Measurements from ENCODE around the gene RPS3.

GRCh38 chr11:75388386-75389275 is 10.7 kb upstream of the RPS3 start:
- TF ChIP-seq ATF3 (IDR thresholded peaks at IDR 0.05) (no peak), SP1 (IDR thresholded peaks at IDR 0.05; ENCODE audit: low read depth) (no peak), POLR2A (IDR thresholded peaks at IDR 0.05; ENCODE audit: borderline replicate concordance, extremely low read depth, insufficient read depth, insufficient read length) (no peak), EZH2phosphoT487 (IDR thresholded peaks at IDR 0.05; ENCODE audit: borderline replicate concordance) (no peak), CTCF (IDR thresholded peaks at IDR 0.05 in 2 of 3, conservative IDR thresholded peaks at IDR 0.05 in 1 of 3; ENCODE audit: borderline replicate concordance in 1 of 3, insufficient read depth in 1 of 3, low read depth in 2 of 3, low read length in 2 of 3) (peak; percentile 77 to 89 (median 88)), TCF7L2 (IDR thresholded peaks at IDR 0.05; ENCODE audit: borderline replicate concordance, extremely low read depth, insufficient read depth, insufficient read length) (no peak), REST (IDR thresholded peaks at IDR 0.05; ENCODE audit: low read depth) (no peak), SIN3A (IDR thresholded peaks at IDR 0.05; ENCODE audit: low read depth) (no peak), MAX (IDR thresholded peaks at IDR 0.05) (peak; percentile 34; the same call in 1 of the 2 replicates), POLR2AphosphoS5 (IDR thresholded peaks at IDR 0.05; ENCODE audit: low read depth, low read length) (no peak), EGR1 (IDR thresholded peaks at IDR 0.05; ENCODE audit: low read depth) (no peak), CBX3 (IDR thresholded peaks at IDR 0.05; ENCODE audit: low read depth) (no peak), RAD21 (IDR thresholded peaks at IDR 0.05; ENCODE audit: low read depth) (peak; percentile 93), EZH2 (IDR thresholded peaks at IDR 0.05) (no peak)
